ENCODE measurements around the gene AFF3. TPM values are rescaled to one million over a fixed set of nuclear protein-coding genes. Genes with fewer than 3 reads are reported as not detected.

The AFF3 gene
- total and polyA plus RNA-seq, 2 of the 8 experiments (the other 6 are each of a cell fraction or from before 2014, with no cell fraction given): 0.27 to 3.0 TPM

- DNase-seq (ENCODE audit: low read depth in 1 of 2, low spot score in 2 of 2): no peak
- H2BK20ac ChIP-seq (ENCODE audit: low read length): no peak overlapping the region
- no peaks in the 10 kb centered on the region for H3K23me2 ChIP-seq (ENCODE audit: low read depth, low read length)
- H2BK15ac ChIP-seq (ENCODE audit: low read length): no peak overlapping the region
- 94% methylated on average over 8 of the region's 8 CpGs; no CpG with 5 or more reads in 1 of the 2 experiments for WGBS, 2 experiments (ENCODE audit: extremely low coverage in 1 of 2, insufficient coverage in 1 of 2, insufficient read length in 1 of 2, insufficient replicate concordance in 2 of 2, low coverage in 1 of 2, low lambda C conversion rate in 2 of 2, missing lambda C conversion rate in 1 of 2)
- POLR2A ChIA-PET (ENCODE audit: partially characterized antibody): no interaction called here
- H3K36me3 ChIP-seq (ENCODE audit: control insufficient read depth in 2 of 4, insufficient read depth in 4 of 4, low read length in 3 of 4): no peaks in the 10 kb centered on the region
- no peak overlapping the region for H3K14ac ChIP-seq (ENCODE audit: insufficient read length)
- H3K79me1 ChIP-seq (ENCODE audit: low read depth, low read length): no peaks in the 10 kb centered on the region
- H3K18ac ChIP-seq (ENCODE audit: extremely low read depth, low read length): no peak overlapping the region
- H3K27ac ChIP-seq (ENCODE audit: low read depth, low read length): no peak overlapping the region
- H4K91ac ChIP-seq (replicated peaks; ENCODE audit: insufficient read length, low read length): no peak overlapping the region
- no peak overlapping the region for H2BK12ac ChIP-seq (ENCODE audit: low read depth, low read length)
- no peaks in the 10 kb centered on the region for H3K4me1 ChIP-seq (replicated peaks in 1 of 4; ENCODE audit: control insufficient read depth in 3 of 4, insufficient read depth in 4 of 4, low read length in 3 of 4)
- H2AK5ac ChIP-seq (ENCODE audit: low read depth, low read length): no peak overlapping the region
- H3K4me2 ChIP-seq (ENCODE audit: insufficient read depth in 1 of 2, low read depth in 2 of 2, low read length in 2 of 2): no peak overlapping the region
- no peak overlapping the region for H2BK120ac ChIP-seq (replicated peaks; ENCODE audit: low read depth, low read length)
- no peak overlapping the region for H4K8ac ChIP-seq (ENCODE audit: extremely low read depth, insufficient read depth, low read length)
- H3K9ac ChIP-seq (replicated peaks in 1 of 4; ENCODE audit: extremely low read depth in 1 of 4, low read depth in 3 of 4, low read length in 3 of 4): no peak overlapping the region
- H3K9me3 ChIP-seq (ENCODE audit: insufficient read depth in 2 of 2, low read depth in 1 of 2, low read length in 1 of 2): no peaks in the 10 kb centered on the region
- CTCF ChIA-PET (ENCODE audit: partially characterized antibody): no interaction called here
- no peaks in the 10 kb centered on the region; a peak in 1 of 7 replicates for H3K27me3 ChIP-seq (replicated peaks in 1 of 4; ENCODE audit: control insufficient read depth in 3 of 4, extremely low read depth in 1 of 4, insufficient read depth in 3 of 4, low read length in 3 of 4)
- H4K5ac ChIP-seq (ENCODE audit: insufficient read length, low read depth, low read length): no peak overlapping the region
- no peak overlapping the region for H3K4me3 ChIP-seq (ENCODE audit: extremely low read depth in 1 of 4, insufficient read depth in 2 of 4, low read depth in 3 of 4, low read length in 4 of 4)
- no peak overlapping the region for H3K56ac ChIP-seq (replicated peaks; ENCODE audit: insufficient read length, low read depth, low read length)
- no peak for FAIRE-seq
- H2BK5ac ChIP-seq (ENCODE audit: low read depth, low read length): no peak overlapping the region
- no peaks in the 10 kb centered on the region for H4K20me1 ChIP-seq (replicated peaks in 1 of 2; ENCODE audit: control insufficient read depth in 1 of 2, insufficient read depth in 2 of 2, low read length in 2 of 2)
- H3K4ac ChIP-seq (replicated peaks; ENCODE audit: insufficient read length, low read depth, low read length): no peak overlapping the region
- no peak overlapping the region for H3K23ac ChIP-seq (ENCODE audit: insufficient read length)
- H3K79me2 ChIP-seq (ENCODE audit: control insufficient read depth in 1 of 2, insufficient read depth in 2 of 2, low read length in 2 of 2): no peaks in the 10 kb centered on the region
- no peak overlapping the region for H2AFZ ChIP-seq (ENCODE audit: low read length)
- TF ChIP-seq SIRT6 (IDR thresholded peaks at IDR 0.05; ENCODE audit: low read length) (no peak), KDM5A (IDR thresholded peaks at IDR 0.05; ENCODE audit: low read length) (no peak), JUN (IDR thresholded peaks at IDR 0.05; ENCODE audit: low read depth, low read length) (no peak)
Measured at GRCh38 chr2:99674090-99674489, 468.3 kb downstream of the AFF3 start.
